H9 (cell line): Measurements from ENCODE around the gene HIPK2. TPM values are rescaled to one million over a fixed set of nuclear protein-coding genes. Genes with fewer than 3 reads are reported as not detected.

Source experiments
- DNase-seq: peaks from one replicate; pipeline ENCODE4 v3.0.0-alpha.2; 2017
- H2AFZ ChIP-seq: one replicate; pipeline ENCODE4 v1.6.1; 2013; ENCODE audit warnings: mild to moderate bottlenecking, low read length, control low read depth, moderate library complexity
- H2AK5ac ChIP-seq: 2 replicates; pipeline ENCODE4 v1.6.1; 2013; ENCODE audit warnings: low read length, control low read depth, mixed read lengths; ENCODE audit not compliant: insufficient read length
- H2BK120ac ChIP-seq: one replicate; pipeline ENCODE4 v1.6.1; 2013; ENCODE audit warnings: low read depth, mild to moderate bottlenecking, low read length, control low read depth, inconsistent platforms; ENCODE audit not compliant: poor library complexity, severe bottlenecking
- H2BK12ac ChIP-seq: 2 replicates; pipeline ENCODE4 v1.6.1; 2013; ENCODE audit warnings: low read length, control low read depth, mixed read lengths, low read depth; ENCODE audit not compliant: insufficient read length
- H2BK15ac ChIP-seq: 2 replicates; pipeline ENCODE4 v1.6.1; 2013; ENCODE audit warnings: low read depth, low read length, control low read depth
- H2BK20ac ChIP-seq: one replicate; pipeline ENCODE4 v1.6.1; 2013; ENCODE audit warnings: low read depth, mild to moderate bottlenecking, low read length, control low read depth, inconsistent platforms; ENCODE audit not compliant: poor library complexity, severe bottlenecking
- H2BK5ac ChIP-seq: 2 replicates; pipeline ENCODE4 v1.6.1; 2013; ENCODE audit warnings: low read length, control low read depth, mixed read lengths; ENCODE audit not compliant: insufficient read length
- H3K14ac ChIP-seq: 2 replicates; pipeline ENCODE4 v1.6.1; 2013; ENCODE audit warnings: low read length, control low read depth; ENCODE audit not compliant: insufficient read depth
- H3K18ac ChIP-seq: 2 replicates; pipeline ENCODE4 v1.6.1; 2013; ENCODE audit warnings: low read depth, mild to moderate bottlenecking, mixed read lengths, low read length, control low read depth; ENCODE audit not compliant: insufficient read length
- H3K23ac ChIP-seq: 2 replicates; pipeline ENCODE4 v1.6.1; 2013; ENCODE audit warnings: low read length, control low read depth, mixed read lengths, low read depth; ENCODE audit not compliant: insufficient read length
- H3K23me2 ChIP-seq: 2 replicates; pipeline ENCODE4 v1.6.1; 2013; ENCODE audit warnings: low read depth, mild to moderate bottlenecking, mixed read lengths, low read length, control low read depth; ENCODE audit not compliant: insufficient read length, poor library complexity, severe bottlenecking
- H3K27ac ChIP-seq: 2 replicates; pipeline ENCODE4 v1.5.1; 2013; ENCODE audit warnings: low read length, control low read depth, mixed read lengths, low read depth; ENCODE audit not compliant: insufficient read length
- H3K27me3 ChIP-seq: 2 replicates; pipeline ENCODE4 v1.6.1; 2013; ENCODE audit warnings: low read length, control low read depth, inconsistent platforms; ENCODE audit not compliant: insufficient read depth
- H3K4ac ChIP-seq: 2 replicates; pipeline ENCODE4 v1.6.1; 2013; ENCODE audit warnings: low read depth, mild to moderate bottlenecking, control low read depth, inconsistent platforms, low read length, moderate library complexity
- H3K4me1 ChIP-seq: 2 replicates; pipeline ENCODE4 v1.6.1; 2013; ENCODE audit warnings: low read length, control low read depth, inconsistent platforms; ENCODE audit not compliant: insufficient read depth
- H3K4me2 ChIP-seq: 2 replicates; pipeline ENCODE4 v1.6.1; 2013; ENCODE audit warnings: low read length, control low read depth, mixed read lengths; ENCODE audit not compliant: insufficient read length, insufficient read depth
- H3K56ac ChIP-seq: 2 replicates; pipeline ENCODE4 v1.6.1; 2013; ENCODE audit warnings: low read depth, mild to moderate bottlenecking, mixed read lengths, low read length, control low read depth; ENCODE audit not compliant: insufficient read length
- H3K79me1 ChIP-seq: 2 replicates; pipeline ENCODE4 v1.6.1; 2013; ENCODE audit warnings: low read depth, mild to moderate bottlenecking, moderate library complexity, low read length, control low read depth, inconsistent platforms; ENCODE audit not compliant: insufficient read depth, poor library complexity, severe bottlenecking
- H3K79me2 ChIP-seq: 2 replicates; pipeline ENCODE4 v1.6.1; 2013; ENCODE audit warnings: low read length, control low read depth, inconsistent platforms; ENCODE audit not compliant: insufficient read depth
- H3K9ac ChIP-seq: 2 replicates; pipeline ENCODE4 v1.6.1; 2013; ENCODE audit warnings: low read length, control low read depth, mixed read lengths; ENCODE audit not compliant: insufficient read length; ENCODE audit errors: extremely low read depth
- H3K9me3 ChIP-seq: one replicate; pipeline ENCODE4 v1.6.1; 2013; ENCODE audit warnings: low read depth, low read length, inconsistent platforms; ENCODE audit not compliant: control insufficient read depth
- H3T11ph ChIP-seq: one replicate; pipeline ENCODE4 v1.6.1; 2013; ENCODE audit warnings: mild to moderate bottlenecking, low read length, control low read depth, inconsistent platforms
- H4K20me1 ChIP-seq: one replicate; pipeline ENCODE4 v1.6.1; 2013; ENCODE audit not compliant: control insufficient read depth, insufficient read length, insufficient read depth
- H4K5ac ChIP-seq: 2 replicates; pipeline ENCODE4 v1.6.1; 2013; ENCODE audit warnings: low read depth, mild to moderate bottlenecking, mixed read lengths, low read length, control low read depth; ENCODE audit not compliant: insufficient read length
- H4K8ac ChIP-seq: replicated peaks from 2 replicates; pipeline ENCODE4 v1.6.1; 2013; ENCODE audit warnings: low read length, control low read depth, mixed read lengths, low read depth; ENCODE audit not compliant: insufficient read length
- H4K91ac ChIP-seq: 2 replicates; pipeline ENCODE4 v1.6.1; 2013; ENCODE audit warnings: low read depth, mild to moderate bottlenecking, moderate library complexity, mixed read lengths, low read length, control low read depth; ENCODE audit not compliant: insufficient read length
- H3K27ac Mint-ChIP-seq, 3 experiments: 2 replicates in 2 of 3; 3 replicates in 1 of 3; pipeline ENCODE4 v1.8.0; 2020 to 2021; ENCODE audit warnings: mixed read lengths in 3 of 3, mild to moderate bottlenecking in 1 of 3, moderate library complexity in 1 of 3
- H3K27me3 Mint-ChIP-seq: 2 replicates; pipeline ENCODE4 v1.8.0; 2021; ENCODE audit warnings: low read depth, mild to moderate bottlenecking, moderate library complexity, mixed read lengths
- H3K36me3 Mint-ChIP-seq, 3 experiments: 2 replicates in 2 of 3; 3 replicates in 1 of 3; pipeline ENCODE4 v1.8.0; 2020 to 2021; ENCODE audit warnings: low read depth in 3 of 3, mixed read lengths in 3 of 3; ENCODE audit not compliant: insufficient read depth in 1 of 3
- H3K4me1 Mint-ChIP-seq, 2 experiments: 2 replicates each; pipeline ENCODE4 v1.8.0; 2020; ENCODE audit warnings: mixed read lengths in 2 of 2
- H3K4me3 Mint-ChIP-seq, 2 experiments: 2 replicates in 1 of 2; 3 replicates in 1 of 2; pipeline ENCODE4 v1.8.0; 2020 to 2021; ENCODE audit warnings: mild to moderate bottlenecking in 2 of 2, mixed read lengths in 2 of 2, moderate library complexity in 1 of 2
- H3K9me3 Mint-ChIP-seq, 2 experiments: 2 replicates in 1 of 2; 3 replicates in 1 of 2; pipeline ENCODE4 v1.8.0; 2020; ENCODE audit warnings: mild to moderate bottlenecking in 2 of 2, mixed read lengths in 2 of 2, moderate library complexity in 1 of 2
- CTCF ChIP-seq: fragments of 200-600 bp; sonication (generic); conservative IDR thresholded peaks from 3 replicates; pipeline ENCODE4 v1.8.0; 2021; ENCODE audit warnings: antibody characterized with exemption, mild to moderate bottlenecking
- WGBS: extraction: QIAGEN DNeasy Blood & Tissue Kit; methylation state at CpG from one replicate; pipeline ENCODE4 v1.1.7; 2013; ENCODE audit warnings: missing lambda C conversion rate, low lambda C conversion rate, mixed read lengths; ENCODE audit not compliant: insufficient read length; ENCODE audit errors: extremely low coverage; 5-methylcytosine and 5-hydroxymethylcytosine counted together
- total RNA-seq: library from RNA; stranded (reverse); gene quantifications from 2 replicates; pipeline ENCODE4 v1.2.1, GENCODE V29; 2021

Gene HIPK2
- total RNA-seq, 1 experiment from 2014 or later = 21.9 TPM

GRCh38 chr7:139596626-139597025, 181.2 kb downstream of the HIPK2 start:
- H3K27me3 Mint-ChIP-seq = no peaks in the 10 kb centered on the region
- Histone ChIP-seq H3K9me3 (no peaks in the 10 kb centered on the region), H4K20me1 (no peaks in the 10 kb centered on the region), H3K18ac (no peak overlapping the region), H3K56ac (no peak overlapping the region), H3K23me2 (no peaks in the 10 kb centered on the region), H3K79me1 (no peaks in the 10 kb centered on the region), H3K27ac (no peak overlapping the region), H3K14ac (no peak overlapping the region; the same call in 1 of the 2 replicates), H3K4me1 (no peaks in the 10 kb centered on the region), H2BK20ac (no peak overlapping the region), H3K79me2 (no peaks in the 10 kb centered on the region), H3K27me3 (no peaks in the 10 kb centered on the region), H4K8ac (no peak overlapping the region), H2AK5ac (no peak overlapping the region), H3K23ac (no peak overlapping the region), H4K91ac (no peak overlapping the region), H3T11ph (no peak overlapping the region), H2BK5ac (no peak overlapping the region), H2BK15ac (no peak overlapping the region), H2AFZ (no peak overlapping the region), H4K5ac (no peak overlapping the region), H3K4ac (no peak overlapping the region), H2BK120ac (no peak overlapping the region), H2BK12ac (no peak overlapping the region), H3K4me2 (no peak overlapping the region), H3K9ac (no peak overlapping the region)
- H3K27ac Mint-ChIP-seq = no peak overlapping the region
- WGBS = no CpG with 5 or more reads among the region's 17 CpGs
- peaks cover 0 to 23% (median 13%) of the 10 kb centered on the region in 3 experiments; a peak in 5 of 7 replicates for H3K36me3 Mint-ChIP-seq
- no peak for TF ChIP-seq CTCF
- no peak for DNase-seq
- no peaks in the 10 kb centered on the region for H3K9me3 Mint-ChIP-seq
- no peak overlapping the region for H3K4me3 Mint-ChIP-seq
- H3K4me1 Mint-ChIP-seq = no peaks in the 10 kb centered on the region
